ENCODE measurements around the gene ZNF483. TPM values are rescaled to one million over a fixed set of nuclear protein-coding genes. Genes with fewer than 3 reads are reported as not detected.
"Not testable (repeated sequence)": the region's sequence is repeated elsewhere in the genome, so short reads cannot be mapped to it uniquely, and the experiment has no call there.

Gene ZNF483
- total and polyA plus RNA-seq, 2 of the 4 experiments (the other 2 are of a cell fraction), result 0.10 to 0.90 TPM

DNA sequence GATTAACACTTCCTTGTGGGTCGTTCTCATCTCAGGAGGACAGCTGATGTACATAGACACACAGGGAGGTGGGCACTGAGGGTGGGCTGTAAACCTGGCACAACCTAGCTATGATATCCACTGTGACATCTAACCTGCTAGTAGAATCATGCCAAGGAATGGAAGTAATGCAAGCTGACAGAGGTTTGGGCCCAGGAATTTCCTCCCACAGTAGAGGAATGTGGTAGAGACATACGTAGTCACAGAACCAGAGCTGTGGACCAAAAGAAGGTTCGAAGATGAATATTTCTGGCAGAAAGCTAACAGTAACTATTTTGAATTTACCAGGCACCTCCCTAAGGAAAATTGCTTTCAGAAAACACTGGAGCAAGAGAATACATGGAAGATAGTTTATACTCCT is 90.9 kb downstream of the ZNF483 start:
- intact Hi-C loops (cut with micrococcal nuclease) (no loop called here), in situ Hi-C loops (cut with MboI; ENCODE audit: low sequenced_read_pairs) (no loop called here), dilution Hi-C loops (cut with HindIII; ENCODE audit: low sequenced_read_pairs, unreplicated experiment) (no loop called here)
- Histone ChIP-seq H3K4ac (ENCODE audit: low read depth, low read length) (no peak overlapping the region), H3K9me3 (ENCODE audit: control insufficient read depth, insufficient read depth, low read length) (no peaks in the 10 kb centered on the region), H2BK5ac (ENCODE audit: low read depth, low read length, poor library complexity, severe bottlenecking) (no peak overlapping the region), H3K4me1 (ENCODE audit: control insufficient read depth, insufficient read depth, low read length) (no peaks in the 10 kb centered on the region), H3K79me1 (ENCODE audit: low read depth in 1 of 2, low read length in 2 of 2) (no peaks in the 10 kb centered on the region), H2BK15ac (ENCODE audit: low read depth, low read length) (no peak overlapping the region), H3K36me3 (ENCODE audit: control insufficient read depth, insufficient read depth, low read length) (no peaks in the 10 kb centered on the region), H3K9ac (ENCODE audit: low read depth, low read length) (no peak overlapping the region), H3K27ac (ENCODE audit: insufficient read depth, low read length) (no peak overlapping the region), H3K27me3 (ENCODE audit: control insufficient read depth, insufficient read depth, low read length) (peaks cover 18% of the 10 kb centered on the region), H4K8ac (ENCODE audit: low read depth in 2 of 2, low read length in 2 of 2) (no peak overlapping the region), H4K5ac (ENCODE audit: low read depth, low read length) (no peak overlapping the region), H4K20me1 (ENCODE audit: insufficient read depth, low read length) (no peaks in the 10 kb centered on the region), H3K14ac (replicated peaks; ENCODE audit: low read depth, low read length) (no peak overlapping the region), H3K4me3 (ENCODE audit: insufficient read depth, low read depth, low read length) (no peak overlapping the region), H3K9me1 (ENCODE audit: insufficient read depth, low read length) (no peaks in the 10 kb centered on the region), H2AFZ (replicated peaks; ENCODE audit: low read length, poor library complexity) (no peak overlapping the region), H2AK5ac (ENCODE audit: low read depth, low read length) (no peak overlapping the region), H3K56ac (ENCODE audit: extremely low read depth, insufficient read depth, low read length) (no peak overlapping the region), H4K91ac (ENCODE audit: insufficient read depth, low read depth, low read length) (no peak overlapping the region), H3K18ac (ENCODE audit: low read depth, low read length) (no peak overlapping the region), H3K23ac (ENCODE audit: low read depth, low read length) (no peak overlapping the region), H2BK120ac (ENCODE audit: low read depth, low read length) (no peak overlapping the region), H2BK20ac (ENCODE audit: low read depth, low read length) (no peak overlapping the region), H2AK9ac (replicated peaks; ENCODE audit: low read depth, low read length, poor library complexity) (no peak overlapping the region), H3K4me2 (ENCODE audit: low read depth, low read length) (no peak overlapping the region)
- POLR2A ChIA-PET (ENCODE audit: unreplicated experiment), result no interaction called here
- no CpG with 5 or more reads among the region's 3 CpGs for WGBS, 2 experiments (ENCODE audit: extremely low coverage in 2 of 2, insufficient read length in 1 of 2)
- ATAC-seq (ENCODE audit: low read depth) (peak; percentile 65), DNase-seq (no peak)
- CTCF ChIA-PET, result interaction anchor here (1.4 kb wide), 1 partner anchor 9 kb away, joined by 3 read pairs; no protein-coding TSS in a partner anchor
- no TSS peak for BruUV-seq (replicated peaks)
- TF ChIP-seq ELK1 (IDR thresholded peaks at IDR 0.05; ENCODE audit: borderline replicate concordance, low read depth, low read length) (no peak), RAD21 (IDR thresholded peaks at IDR 0.05; ENCODE audit: low read length) (no peak), CHD1 (IDR thresholded peaks at IDR 0.05; ENCODE audit: low read depth, low read length) (no peak), FOS (IDR thresholded peaks at IDR 0.05; ENCODE audit: low read depth, low read length) (no peak), RCOR1 (IDR thresholded peaks at IDR 0.05; ENCODE audit: insufficient replicate concordance, low read length) (no peak), MAFK (IDR thresholded peaks at IDR 0.05; ENCODE audit: low read depth, low read length) (no peak), BHLHE40 (IDR thresholded peaks at IDR 0.05; ENCODE audit: low read depth, low read length) (no peak), MXI1 (IDR thresholded peaks at IDR 0.05; ENCODE audit: borderline replicate concordance, low read depth, low read length) (no peak), CEBPB (IDR thresholded peaks at IDR 0.05; ENCODE audit: low read depth, low read length) (no peak), SMC3 (IDR thresholded peaks at IDR 0.05; ENCODE audit: low read depth, low read length) (no peak)

- H4K5ac ChIP-seq (ENCODE audit: low read depth, low read length); CTCF ChIA-PET; H3K9ac ChIP-seq (ENCODE audit: low read depth, low read length); H4K8ac ChIP-seq (ENCODE audit: low read depth in 2 of 2, low read length in 2 of 2); H3K14ac ChIP-seq (replicated peaks; ENCODE audit: low read depth, low read length); H3K18ac ChIP-seq (ENCODE audit: low read depth, low read length); H3K79me1 ChIP-seq (ENCODE audit: low read depth in 1 of 2, low read length in 2 of 2); POLR2A ChIA-PET (ENCODE audit: unreplicated experiment); H3K9me3 ChIP-seq (ENCODE audit: control insufficient read depth, insufficient read depth, low read length); H3K23ac ChIP-seq (ENCODE audit: low read depth, low read length); H3K56ac ChIP-seq (ENCODE audit: extremely low read depth, insufficient read depth, low read length); H2BK120ac ChIP-seq (ENCODE audit: low read depth, low read length); H3K4me2 ChIP-seq (ENCODE audit: low read depth, low read length); intact Hi-C loops (cut with micrococcal nuclease); BruUV-seq (replicated peaks); H3K27ac ChIP-seq (ENCODE audit: insufficient read depth, low read length); in situ Hi-C loops (cut with MboI; ENCODE audit: low sequenced_read_pairs); H2AK9ac ChIP-seq (replicated peaks; ENCODE audit: low read depth, low read length, poor library complexity); H3K4me1 ChIP-seq (ENCODE audit: control insufficient read depth, insufficient read depth, low read length); ATAC-seq (ENCODE audit: low read depth); DNase-seq; H4K20me1 ChIP-seq (ENCODE audit: insufficient read depth, low read length); dilution Hi-C loops (cut with HindIII; ENCODE audit: low sequenced_read_pairs, unreplicated experiment); H3K4ac ChIP-seq (ENCODE audit: low read depth, low read length); H3K9me1 ChIP-seq (ENCODE audit: insufficient read depth, low read length); H2BK5ac ChIP-seq (ENCODE audit: low read depth, low read length, poor library complexity, severe bottlenecking); H2BK20ac ChIP-seq (ENCODE audit: low read depth, low read length); H3K4me3 ChIP-seq (ENCODE audit: insufficient read depth, low read depth, low read length); H4K91ac ChIP-seq (ENCODE audit: insufficient read depth, low read depth, low read length); H3K36me3 ChIP-seq (ENCODE audit: control insufficient read depth, insufficient read depth, low read length); H2AFZ ChIP-seq (replicated peaks; ENCODE audit: low read length, poor library complexity); H2AK5ac ChIP-seq (ENCODE audit: low read depth, low read length); H2BK15ac ChIP-seq (ENCODE audit: low read depth, low read length): not testable (repeated sequence)
- peaks cover 11% of the 10 kb centered on the region for H3K27me3 ChIP-seq (ENCODE audit: control insufficient read depth, insufficient read depth, low read length)
- 87% methylated on average over 3 of the region's 29 CpGs; no CpG with 5 or more reads in 1 of the 2 experiments for WGBS, 2 experiments (ENCODE audit: extremely low coverage in 2 of 2, insufficient read length in 1 of 2)
Observed at GRCh38 chr9:111617349-111617748, 92.4 kb downstream of the ZNF483 start.

All from IMR-90 (cell line).